ENCODE results near the gene CASP10.

CASP10 gene

GRCh38 chr2:201255408-201256033 is 72.6 kb downstream of the CASP10 start:
- TF ChIP-seq CTCF (IDR thresholded peaks at IDR 0.05; ENCODE audit: low read depth, low read length, missing control alignments) = no peak
- no peak overlapping the region for H3K4me3 ChIP-seq (ENCODE audit: low read depth, low read length)
- no peak for DNase-seq (ENCODE audit: low read depth)

DNA sequence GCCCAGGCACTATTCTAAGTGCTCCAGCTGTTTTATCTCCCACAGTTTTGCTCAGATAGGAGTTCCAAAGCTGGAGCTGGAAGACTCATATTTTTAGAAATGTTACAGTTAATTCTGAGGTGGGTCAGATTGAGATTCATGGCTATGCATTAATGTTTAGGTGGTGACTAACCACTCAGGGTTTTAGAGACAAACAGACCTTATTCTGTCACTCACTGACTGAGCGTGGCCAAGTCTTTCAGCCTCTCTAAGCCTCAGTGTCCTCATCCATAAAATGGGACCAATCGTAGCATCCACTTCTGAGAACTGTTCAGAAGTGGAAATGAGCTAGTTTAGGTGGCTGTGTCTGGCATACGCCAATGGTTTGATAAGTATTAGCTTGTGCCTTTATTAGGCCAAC is 73.1 kb downstream of the CASP10 start:
- H3K4me3 ChIP-seq (ENCODE audit: low read depth, low read length) = no peak overlapping the region
- DNase-seq (ENCODE audit: low read depth) = no peak
- no peak for TF ChIP-seq CTCF (IDR thresholded peaks at IDR 0.05; ENCODE audit: low read depth, low read length, missing control alignments)

DNA sequence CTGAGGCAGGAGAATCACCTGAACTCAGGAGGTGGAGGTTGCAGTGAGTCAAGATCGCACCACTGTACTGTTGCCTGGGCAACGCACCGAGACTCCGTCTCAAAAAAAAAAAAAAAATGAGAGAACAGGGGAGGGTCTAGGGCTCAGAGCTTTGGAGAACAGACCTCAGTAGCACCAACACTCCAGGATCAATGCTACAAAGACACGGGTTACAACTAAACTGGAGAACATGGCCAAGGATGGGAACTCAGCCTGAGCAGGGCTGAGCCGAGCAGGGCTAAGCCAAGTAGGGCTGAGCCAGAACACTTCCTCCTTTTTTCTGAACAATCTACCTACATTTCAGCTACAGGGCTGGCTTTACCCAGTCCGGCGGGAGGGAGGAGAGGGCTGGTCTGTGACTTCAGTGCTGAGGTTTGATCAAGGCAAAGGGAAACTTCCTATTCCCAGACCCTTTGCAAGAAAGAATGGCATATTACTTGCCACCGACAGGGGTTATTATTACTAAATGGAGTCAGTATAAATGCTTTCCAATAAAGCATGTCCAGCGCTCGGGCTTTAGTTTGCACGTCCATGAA is 74.5 kb downstream of the CASP10 start:
- peak; percentile 2 for TF ChIP-seq CTCF (IDR thresholded peaks at IDR 0.05; ENCODE audit: low read depth, low read length, missing control alignments)
- peak overlapping the region; percentile 26 for H3K4me3 ChIP-seq (ENCODE audit: low read depth, low read length)
- no peak for DNase-seq (ENCODE audit: low read depth)

DNA sequence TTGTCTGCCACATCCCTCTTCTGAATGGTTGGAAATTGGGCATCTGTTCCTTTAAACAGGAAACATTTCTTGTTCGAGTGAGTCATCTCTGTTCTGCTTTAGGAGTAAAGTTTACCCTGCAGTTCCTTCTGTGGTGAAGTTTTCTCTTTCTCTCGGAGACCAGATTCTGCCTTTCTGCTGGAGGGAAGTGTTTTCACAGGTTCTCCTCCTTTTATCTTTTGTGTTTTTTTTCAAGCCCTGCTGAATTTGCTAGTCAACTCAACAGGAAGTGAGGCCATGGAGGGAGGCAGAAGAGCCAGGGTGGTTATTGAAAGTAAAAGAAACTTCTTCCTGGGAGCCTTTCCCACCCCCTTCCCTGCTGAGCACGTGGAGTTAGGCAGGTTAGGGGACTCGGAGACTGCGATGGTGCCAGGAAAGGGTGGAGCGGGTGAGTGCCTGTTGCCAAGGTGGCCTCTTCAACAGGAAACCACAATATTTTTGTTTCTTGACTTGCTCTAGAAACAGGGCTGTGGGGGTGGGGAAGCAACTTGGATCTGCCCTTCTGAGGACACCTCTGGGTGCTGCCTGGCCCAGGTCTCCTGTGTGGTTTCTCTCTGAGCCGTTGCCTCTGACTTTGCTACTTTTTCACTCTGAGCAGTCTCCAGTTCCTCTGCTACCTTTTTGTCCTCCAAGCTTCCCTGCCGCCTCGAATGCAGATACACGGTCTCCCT is 75.2 kb downstream of the CASP10 start:
- H3K4me3 ChIP-seq (ENCODE audit: low read depth, low read length) = peak overlapping the region; percentile 26
- peak; percentile 87 for DNase-seq (ENCODE audit: low read depth)
- no peak for TF ChIP-seq CTCF (IDR thresholded peaks at IDR 0.05; ENCODE audit: low read depth, low read length, missing control alignments)

DNA sequence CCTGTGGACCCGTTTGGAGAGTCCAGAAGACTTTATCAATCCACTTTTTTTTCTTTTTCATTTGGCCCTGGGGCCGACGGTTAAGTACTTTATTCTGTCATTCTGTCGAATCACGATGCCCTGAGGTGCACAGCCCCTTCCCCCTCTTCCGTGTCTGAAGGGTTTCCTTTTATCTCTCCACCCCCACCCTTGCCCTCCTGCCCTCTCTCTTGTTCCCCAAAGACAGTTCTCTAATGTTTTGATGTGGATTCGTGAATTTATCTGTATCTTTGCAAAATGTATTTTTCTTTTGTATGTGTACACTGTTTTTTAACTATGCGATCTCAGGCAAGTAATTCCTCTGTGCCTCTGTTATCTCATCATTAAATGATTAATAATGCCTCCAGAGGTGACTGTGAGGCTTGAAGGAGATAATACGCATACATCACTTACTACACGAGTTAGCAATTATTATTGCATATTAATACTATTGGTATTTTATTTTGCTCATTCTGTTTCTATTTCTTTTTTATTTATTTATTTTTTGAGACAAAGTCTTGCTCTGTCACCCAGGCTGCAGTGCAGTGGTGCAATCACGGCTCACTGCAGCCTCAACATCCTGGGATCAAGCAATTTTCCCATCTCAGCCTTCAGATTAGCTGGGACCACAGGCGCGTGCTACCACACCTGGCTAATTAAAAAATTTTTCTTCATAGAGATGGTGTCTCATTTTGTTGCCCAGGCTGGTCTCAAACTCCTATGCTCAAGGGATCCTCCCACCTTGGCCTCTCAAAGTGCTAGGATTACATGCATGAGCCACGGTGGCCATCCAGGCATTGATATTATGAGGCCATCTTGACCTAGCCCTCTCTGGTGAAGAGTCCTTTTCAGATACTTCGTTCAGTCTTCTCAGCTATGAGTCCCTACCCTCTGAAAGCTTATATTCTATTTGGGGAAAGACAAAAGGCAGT is 76.0 kb downstream of the CASP10 start:
- H3K4me3 ChIP-seq (ENCODE audit: low read depth, low read length) = peak overlapping the region; percentile 26
- peak; percentile 6 for TF ChIP-seq CTCF (IDR thresholded peaks at IDR 0.05; ENCODE audit: low read depth, low read length, missing control alignments)
- DNase-seq (ENCODE audit: low read depth) = no peak

GRCh38 chr2:201260302-201260800 is 77.4 kb downstream of the CASP10 start, which contains the start of gene CASP8:
Gene CASP8, plus strand, starts transcription at chr2:201260536. Its CDS starts 5,951 bp downstream, at chr2:201266487.
- peak within 1 kb of the TSS; percentile 44 for H3K4me3 ChIP-seq (ENCODE audit: low read depth, low read length)
- TF ChIP-seq CTCF (IDR thresholded peaks at IDR 0.05; ENCODE audit: low read depth, low read length, missing control alignments) = no peak
- DNase-seq (ENCODE audit: low read depth) = peak; percentile 30

Measured in GM12864 (cell line).